WERI-Rb-1 (cell line): ENCODE results near the gene CDH23.

Experiments used
- DNase-seq: peaks from one replicate; pipeline ENCODE4 v3.0.0-alpha.2; 2020
- H3K27ac ChIP-seq: fragments of 250-450 bp; sonication (Bioruptor Pico); 2 replicates; pipeline ENCODE4 v1.5.1; 2020; ENCODE audit warnings: mild to moderate bottlenecking, moderate library complexity
- H3K27me3 ChIP-seq: fragments of 250-450 bp; sonication (Bioruptor Pico); 2 replicates; pipeline ENCODE4 v1.5.1; 2021; ENCODE audit warnings: mild to moderate bottlenecking, low read depth, moderate library complexity; ENCODE audit not compliant: insufficient read depth, severe bottlenecking
- H3K36me3 ChIP-seq: fragments of 250-450 bp; sonication (Bioruptor Pico); 2 replicates; pipeline ENCODE4 v1.5.1; 2020; ENCODE audit warnings: mild to moderate bottlenecking, moderate library complexity
- H3K4me3 ChIP-seq: 2 replicates; pipeline ENCODE4 v1.5.1; 2011; ENCODE audit warnings: low read depth, mild to moderate bottlenecking, control low read depth, low read length
- H3K9me3 ChIP-seq: fragments of 250-450 bp; sonication (Bioruptor Pico); 2 replicates; pipeline ENCODE4 v1.5.1; 2021; ENCODE audit warnings: mild to moderate bottlenecking, moderate library complexity; ENCODE audit not compliant: severe bottlenecking
- CTCF ChIP-seq: IDR thresholded peaks from 2 replicates; pipeline ENCODE4 v1.5.1; 2011; ENCODE audit warnings: low read depth, mild to moderate bottlenecking, control low read depth, inconsistent platforms, low read length

Gene CDH23

DNA sequence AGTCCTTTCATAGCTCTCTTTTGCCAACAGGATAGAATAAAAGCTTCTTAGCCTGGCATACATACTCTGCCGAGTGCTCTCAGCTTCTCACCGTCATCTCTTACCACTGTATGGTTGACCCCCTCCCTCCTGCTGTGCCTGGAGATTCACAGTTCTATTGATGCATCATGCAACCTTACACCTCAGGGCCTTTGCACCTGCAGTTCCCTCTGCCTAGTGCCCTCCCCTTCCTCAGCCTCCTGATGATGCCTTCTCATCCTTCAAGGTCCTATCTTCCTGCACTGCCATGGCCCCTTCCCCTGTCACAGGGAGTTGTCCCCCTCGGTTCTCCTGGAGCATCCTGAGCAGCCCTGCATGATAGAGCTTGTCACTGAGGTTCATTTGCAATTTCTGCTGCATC lies 81.5 kb downstream of the CDH23 start:
- Histone ChIP-seq H3K27me3 (no peaks in the 10 kb centered on the region), H3K4me3 (no peak overlapping the region), H3K36me3 (peaks cover 27% of the 10 kb centered on the region), H3K27ac (no peak overlapping the region), H3K9me3 (no peaks in the 10 kb centered on the region)
- DNase-seq, result no peak
- TF ChIP-seq CTCF, result no peak

DNA sequence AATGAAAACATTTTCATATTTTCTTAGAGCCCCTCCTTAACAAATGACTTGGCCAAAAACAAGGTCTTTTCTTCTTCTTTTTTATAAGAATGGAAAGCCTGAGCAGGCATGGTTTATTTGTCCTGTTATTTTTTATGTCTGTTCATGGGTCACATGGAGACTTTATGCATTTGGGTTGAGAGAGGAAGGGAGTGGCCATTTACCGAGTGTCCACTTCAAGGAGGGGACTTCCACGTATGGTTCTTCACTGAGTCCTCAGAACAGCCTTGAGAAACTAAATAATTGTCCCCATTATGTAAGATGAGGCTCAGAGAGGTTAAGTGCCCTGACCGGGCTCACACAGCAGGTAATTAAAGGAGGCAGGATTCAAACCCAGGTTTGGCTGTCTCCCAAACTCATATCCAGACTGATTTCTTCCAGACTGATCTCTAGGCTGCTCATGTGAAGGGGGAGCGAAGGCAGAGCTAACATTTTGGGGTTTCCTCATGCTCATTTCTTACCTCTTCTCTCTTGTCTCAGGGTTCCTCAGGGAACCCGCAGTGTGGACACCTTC lies 82.2 kb downstream of the CDH23 start:
- Histone ChIP-seq H3K27ac (no peak overlapping the region), H3K27me3 (no peaks in the 10 kb centered on the region), H3K36me3 (peaks cover 23% of the 10 kb centered on the region), H3K4me3 (no peak overlapping the region), H3K9me3 (no peaks in the 10 kb centered on the region)
- no peak for TF ChIP-seq CTCF
- no peak for DNase-seq

GRCh38 chr10:71479831-71480230 lies 83.1 kb downstream of the CDH23 start:
- no peak overlapping the region for H3K4me3 ChIP-seq
- H3K9me3 ChIP-seq, result no peaks in the 10 kb centered on the region
- no peak for TF ChIP-seq CTCF
- no peak overlapping the region for H3K27ac ChIP-seq
- DNase-seq, result no peak
- peaks cover 21% of the 10 kb centered on the region for H3K36me3 ChIP-seq
- no peaks in the 10 kb centered on the region for H3K27me3 ChIP-seq

GRCh38 chr10:71480662-71481061 lies 83.9 kb downstream of the CDH23 start:
- H3K27me3 ChIP-seq, result no peaks in the 10 kb centered on the region
- DNase-seq, result no peak
- TF ChIP-seq CTCF, result no peak

DNA sequence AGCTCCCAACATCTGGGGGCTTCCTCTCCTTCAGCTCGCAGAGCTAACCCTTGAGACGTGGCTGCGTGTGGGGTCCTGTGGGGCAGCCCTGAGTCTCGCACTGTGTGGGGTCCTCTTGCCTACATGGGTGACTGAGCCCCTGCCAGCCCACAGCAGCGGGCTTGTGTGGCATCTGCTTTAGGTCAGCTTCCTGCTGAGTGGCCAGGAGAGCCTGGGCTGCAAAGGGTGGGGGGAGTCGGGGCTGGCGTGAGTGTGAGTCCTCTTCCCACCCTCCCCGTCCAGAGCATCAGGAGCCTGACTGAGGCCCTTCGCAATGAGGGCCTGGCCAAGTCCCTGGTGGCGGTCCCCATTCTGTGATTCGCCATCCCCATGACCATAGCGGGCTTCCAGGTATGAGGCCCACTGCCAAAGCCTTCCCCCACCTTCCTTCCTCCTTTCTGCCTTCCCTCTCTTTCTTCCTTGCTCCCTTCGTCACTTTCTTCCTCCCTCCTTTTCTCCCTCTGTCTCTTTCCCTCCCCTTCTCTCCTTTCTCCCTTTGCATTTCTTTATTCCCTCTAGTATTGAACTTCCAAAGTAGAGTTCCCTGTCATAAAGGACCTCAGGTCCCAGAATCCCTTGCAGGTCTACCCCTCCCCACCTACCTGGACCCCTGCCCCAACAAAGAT lies 85.2 kb downstream of the CDH23 start:
- Histone ChIP-seq H3K36me3 (peaks cover 21% of the 10 kb centered on the region), H3K27me3 (no peaks in the 10 kb centered on the region), H3K4me3 (no peak overlapping the region), H3K27ac (peak overlapping the region; percentile 60), H3K9me3 (no peaks in the 10 kb centered on the region)
- TF ChIP-seq CTCF, result no peak
- no peak for DNase-seq

More at GRCh38 chr10:71480662-71481061, 83.9 kb downstream of the CDH23 start:
- Histone ChIP-seq H3K9me3 (no peaks in the 10 kb centered on the region), H3K27ac (no peak overlapping the region), H3K36me3 (peaks cover 25% of the 10 kb centered on the region), H3K4me3 (no peak overlapping the region)

DNA sequence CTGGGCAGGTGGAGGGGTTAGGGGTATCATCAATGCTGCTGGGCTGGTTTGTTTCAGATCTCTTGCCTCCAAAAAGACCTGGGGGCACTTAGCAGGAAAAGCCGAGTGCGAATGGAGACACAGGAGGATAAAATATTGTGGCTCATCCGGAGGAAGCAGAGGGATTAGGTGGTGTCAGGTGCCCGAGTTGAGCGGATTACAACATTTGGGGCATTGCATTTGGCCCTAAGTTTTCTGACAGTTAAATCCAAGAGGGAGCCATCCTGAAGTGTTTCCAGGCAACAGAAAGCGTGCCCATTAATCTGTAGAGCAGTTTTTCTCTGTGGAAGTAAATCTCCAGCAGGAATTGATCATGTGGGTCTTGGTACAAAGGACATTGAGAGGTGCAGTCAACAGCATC lies 85.9 kb downstream of the CDH23 start:
- Histone ChIP-seq H3K9me3 (no peaks in the 10 kb centered on the region), H3K36me3 (peaks cover 27% of the 10 kb centered on the region), H3K27ac (peak overlapping the region; percentile 60), H3K4me3 (no peak overlapping the region), H3K27me3 (no peaks in the 10 kb centered on the region)
- peak; percentile 84 for DNase-seq
- no peak for TF ChIP-seq CTCF
